ENCODE data around the gene MAP7D3.

MAP7D3 gene

GRCh38 chrX:136191171-136191570 lies 60.0 kb downstream of the MAP7D3 start:
- DNase-seq (ENCODE audit: insufficient read length) (no peak), FAIRE-seq (no peak)
- no peak for TF ChIP-seq POLR2AphosphoS5 (IDR thresholded peaks at IDR 0.05; ENCODE audit: low read depth, low read length)
- TF ChIP-seq POLR2A (IDR thresholded peaks at IDR 0.05; ENCODE audit: low read depth, low read length): no peak
- TF ChIP-seq TAF1 (IDR thresholded peaks at IDR 0.05; ENCODE audit: borderline replicate concordance, low read depth, low read length): no peak

GRCh38 chrX:136190038-136190713 lies 61.0 kb downstream of the MAP7D3 start:
- DNase-seq (ENCODE audit: insufficient read length): no peak
- no peak for TF ChIP-seq TAF1 (IDR thresholded peaks at IDR 0.05; ENCODE audit: borderline replicate concordance, low read depth, low read length)
- no peak for TF ChIP-seq POLR2A (IDR thresholded peaks at IDR 0.05; ENCODE audit: low read depth, low read length)
- TF ChIP-seq POLR2AphosphoS5 (IDR thresholded peaks at IDR 0.05; ENCODE audit: low read depth, low read length): no peak
- peak; percentile 27 for FAIRE-seq

- DNase-seq (ENCODE audit: insufficient read length): no peak
- FAIRE-seq: no peak
- TF ChIP-seq POLR2A (IDR thresholded peaks at IDR 0.05; ENCODE audit: low read depth, low read length): no peak
- TF ChIP-seq TAF1 (IDR thresholded peaks at IDR 0.05; ENCODE audit: borderline replicate concordance, low read depth, low read length): no peak
- no peak for TF ChIP-seq POLR2AphosphoS5 (IDR thresholded peaks at IDR 0.05; ENCODE audit: low read depth, low read length)
Measured at GRCh38 chrX:136189222-136189621, 62.0 kb downstream of the MAP7D3 start.

- no peak for TF ChIP-seq TAF1 (IDR thresholded peaks at IDR 0.05; ENCODE audit: borderline replicate concordance, low read depth, low read length)
- no peak for TF ChIP-seq POLR2AphosphoS5 (IDR thresholded peaks at IDR 0.05; ENCODE audit: low read depth, low read length)
- TF ChIP-seq POLR2A (IDR thresholded peaks at IDR 0.05; ENCODE audit: low read depth, low read length): no peak
- FAIRE-seq: no peak
- DNase-seq (ENCODE audit: insufficient read length): no peak
Measured at GRCh38 chrX:136186023-136186413, 65.2 kb downstream of the MAP7D3 start.

- no peak for FAIRE-seq
- no peak for TF ChIP-seq POLR2AphosphoS5 (IDR thresholded peaks at IDR 0.05; ENCODE audit: low read depth, low read length)
- TF ChIP-seq TAF1 (IDR thresholded peaks at IDR 0.05; ENCODE audit: borderline replicate concordance, low read depth, low read length): no peak
- TF ChIP-seq POLR2A (IDR thresholded peaks at IDR 0.05; ENCODE audit: low read depth, low read length): no peak
- no peak for DNase-seq (ENCODE audit: insufficient read length)
Measured at GRCh38 chrX:136185401-136186022, 65.7 kb downstream of the MAP7D3 start.

- DNase-seq (ENCODE audit: insufficient read length): no peak
- TF ChIP-seq POLR2A (IDR thresholded peaks at IDR 0.05; ENCODE audit: low read depth, low read length) (no peak), POLR2AphosphoS5 (IDR thresholded peaks at IDR 0.05; ENCODE audit: low read depth, low read length) (no peak), TAF1 (IDR thresholded peaks at IDR 0.05; ENCODE audit: borderline replicate concordance, low read depth, low read length) (no peak)
- FAIRE-seq: no peak
Measured at GRCh38 chrX:136183917-136184316, 67.3 kb downstream of the MAP7D3 start.

- FAIRE-seq (no peak), DNase-seq (ENCODE audit: insufficient read length) (no peak)
- TF ChIP-seq POLR2AphosphoS5 (IDR thresholded peaks at IDR 0.05; ENCODE audit: low read depth, low read length) (no peak), POLR2A (IDR thresholded peaks at IDR 0.05; ENCODE audit: low read depth, low read length) (no peak), TAF1 (IDR thresholded peaks at IDR 0.05; ENCODE audit: borderline replicate concordance, low read depth, low read length) (no peak)
Measured at GRCh38 chrX:136183172-136183571, 68.0 kb downstream of the MAP7D3 start.

- TF ChIP-seq POLR2A (IDR thresholded peaks at IDR 0.05; ENCODE audit: low read depth, low read length) (no peak), POLR2AphosphoS5 (IDR thresholded peaks at IDR 0.05; ENCODE audit: low read depth, low read length) (no peak), TAF1 (IDR thresholded peaks at IDR 0.05; ENCODE audit: borderline replicate concordance, low read depth, low read length) (no peak)
- no peak for DNase-seq (ENCODE audit: insufficient read length)
- no peak for FAIRE-seq
Measured at GRCh38 chrX:136182414-136182813, 68.8 kb downstream of the MAP7D3 start.

GRCh38 chrX:136179133-136179532 lies 72.1 kb downstream of the MAP7D3 start:
- FAIRE-seq: no peak
- TF ChIP-seq TAF1 (IDR thresholded peaks at IDR 0.05; ENCODE audit: borderline replicate concordance, low read depth, low read length): no peak
- no peak for TF ChIP-seq POLR2AphosphoS5 (IDR thresholded peaks at IDR 0.05; ENCODE audit: low read depth, low read length)
- no peak for TF ChIP-seq POLR2A (IDR thresholded peaks at IDR 0.05; ENCODE audit: low read depth, low read length)

GRCh38 chrX:136176399-136176825 lies 74.8 kb downstream of the MAP7D3 start:
- DNase-seq (ENCODE audit: insufficient read length) (no peak), FAIRE-seq (no peak)
- no peak for TF ChIP-seq POLR2A (IDR thresholded peaks at IDR 0.05; ENCODE audit: low read depth, low read length)
- TF ChIP-seq POLR2AphosphoS5 (IDR thresholded peaks at IDR 0.05; ENCODE audit: low read depth, low read length): no peak
- no peak for TF ChIP-seq TAF1 (IDR thresholded peaks at IDR 0.05; ENCODE audit: borderline replicate concordance, low read depth, low read length)

More at GRCh38 chrX:136179133-136179532, 72.1 kb downstream of the MAP7D3 start:
- DNase-seq (ENCODE audit: insufficient read length): no peak

GRCh38 chrX:136171420-136171819 lies 79.8 kb downstream of the MAP7D3 start:
- no peak for DNase-seq (ENCODE audit: insufficient read length)
- TF ChIP-seq TAF1 (IDR thresholded peaks at IDR 0.05; ENCODE audit: borderline replicate concordance, low read depth, low read length): no peak
- no peak for TF ChIP-seq POLR2AphosphoS5 (IDR thresholded peaks at IDR 0.05; ENCODE audit: low read depth, low read length)
- no peak for TF ChIP-seq POLR2A (IDR thresholded peaks at IDR 0.05; ENCODE audit: low read depth, low read length)
- FAIRE-seq: no peak
